Activated gamma-delta T cell treated with anti-CD3 and anti-CD28 coated beads, Interleukin-2, amount 50 U/mL, for 16 hours (primary cell): ENCODE results near the gene SLC38A11.
"Not testable (repeated sequence)": the region's sequence is repeated elsewhere in the genome, so short reads cannot be mapped to it uniquely, and the experiment has no call there.

Experiments
- DNase-seq: peaks from one replicate; pipeline ENCODE4 v3.0.0-alpha.2; 2020; ENCODE audit warnings: low read depth

Gene SLC38A11

GRCh38 chr2:164877169-164877568, 78.2 kb downstream of the SLC38A11 start:
- no peak for DNase-seq

GRCh38 chr2:164875334-164876205, 79.8 kb downstream of the SLC38A11 start:
- no peak for DNase-seq

DNA sequence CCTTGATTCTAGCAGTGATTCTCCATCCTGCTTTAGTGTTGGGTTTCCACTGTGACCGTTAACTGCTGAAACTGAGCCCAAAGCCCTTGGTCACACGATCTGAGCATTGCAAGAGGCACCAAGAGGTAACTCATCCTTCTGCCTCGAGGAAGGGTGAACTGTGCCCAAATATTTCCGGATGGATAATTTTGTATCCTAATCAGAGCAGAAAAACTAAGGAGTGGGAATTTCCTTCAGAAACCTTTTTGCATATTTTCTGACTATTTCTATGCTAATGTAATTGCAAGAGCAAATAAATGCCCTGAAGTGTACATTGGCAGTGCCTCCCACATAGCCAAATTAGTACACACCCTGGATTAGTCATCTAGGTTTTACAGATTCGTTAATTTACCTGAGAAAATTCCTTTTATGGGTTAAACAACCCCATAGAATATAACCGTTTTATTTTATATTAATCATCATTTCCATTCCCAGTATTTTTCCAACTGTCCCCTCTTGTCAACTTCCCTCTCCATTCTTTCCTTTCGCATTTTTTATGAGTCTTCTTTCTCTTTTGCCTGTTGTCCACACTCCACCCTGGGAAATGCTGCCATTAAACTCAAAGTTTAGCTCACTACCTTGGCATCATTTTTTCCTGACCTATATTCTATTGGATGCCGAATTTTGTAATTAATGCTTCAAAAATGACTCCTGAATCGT, 82.0 kb downstream of the SLC38A11 start:
- DNase-seq = no peak

DNA sequence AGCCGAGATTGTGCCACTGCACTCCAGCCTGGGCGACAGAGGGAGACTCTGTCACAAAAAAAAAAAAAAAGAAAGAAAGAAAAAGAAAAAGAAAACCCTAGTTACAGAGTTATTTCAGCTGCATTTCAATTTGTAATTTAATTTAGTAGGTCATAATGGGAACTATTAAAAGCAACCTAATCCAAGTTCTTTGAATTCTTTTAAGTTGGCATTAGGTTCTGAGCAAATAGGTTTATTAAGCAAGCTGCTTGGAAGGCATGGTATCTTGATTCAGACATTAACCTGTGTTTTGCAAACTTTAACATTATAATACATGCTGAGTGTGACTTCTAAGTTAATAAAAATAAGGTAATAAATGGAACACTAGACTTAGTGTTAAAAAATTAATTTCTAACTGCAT, 83.9 kb downstream of the SLC38A11 start:
- DNase-seq = no peak

DNA sequence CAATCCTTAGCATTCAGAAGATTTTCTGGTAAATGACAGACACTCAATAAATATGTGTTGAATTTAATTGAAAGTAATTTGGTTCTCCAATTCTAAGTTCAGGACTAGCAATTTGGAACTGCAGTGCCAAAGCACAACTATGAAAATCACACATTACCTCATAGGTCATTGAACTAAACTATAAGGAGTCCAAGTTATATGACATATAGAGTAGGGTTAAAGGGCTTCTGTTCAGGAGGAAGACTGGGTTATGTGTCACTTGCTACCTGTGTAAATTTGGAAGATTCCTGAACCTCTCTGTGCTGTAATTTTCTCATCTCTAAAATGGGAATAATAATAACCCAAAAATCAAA, 85.9 kb downstream of the SLC38A11 start:
- DNase-seq = no peak

DNA sequence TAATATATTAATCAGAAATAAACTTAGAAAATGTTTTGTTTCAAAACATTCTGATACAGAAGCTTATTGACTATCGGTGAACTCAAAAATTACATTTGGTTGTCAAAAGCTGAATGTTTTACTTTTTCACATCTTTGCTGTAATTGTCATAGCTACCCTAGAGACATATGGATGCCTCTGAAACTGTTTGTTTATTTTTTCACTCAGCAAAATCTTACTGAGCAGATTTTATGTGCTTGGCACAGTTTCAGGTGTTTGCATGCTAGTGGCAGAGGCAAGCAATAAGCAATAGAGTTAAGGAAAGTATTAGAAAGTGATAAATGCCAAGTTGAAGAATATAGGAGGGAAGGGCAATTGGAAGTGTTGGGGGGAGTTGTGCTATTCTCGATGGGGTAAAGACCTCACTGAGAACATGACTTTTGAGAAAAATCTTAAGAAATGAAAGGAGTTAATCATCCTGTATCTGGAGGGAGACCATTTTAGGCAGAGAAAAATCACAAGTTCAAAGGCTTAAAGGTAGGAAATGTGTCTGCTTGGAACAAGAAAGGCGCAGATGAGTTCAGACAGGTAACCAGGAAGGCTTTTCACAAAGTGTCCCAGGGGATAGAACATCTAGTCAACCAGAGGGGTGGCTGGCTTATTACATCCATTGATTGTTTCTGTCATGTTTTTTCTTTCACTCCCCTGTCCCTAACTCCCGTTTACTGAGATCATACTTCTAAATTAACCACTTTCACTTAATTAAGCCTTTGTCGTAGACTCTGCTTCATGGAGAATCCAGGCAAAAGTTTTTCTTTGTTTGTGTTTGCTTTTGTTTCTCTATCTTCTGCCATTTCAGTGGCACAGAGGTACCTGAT, 86.5 kb downstream of the SLC38A11 start:
- DNase-seq = no peak

DNA sequence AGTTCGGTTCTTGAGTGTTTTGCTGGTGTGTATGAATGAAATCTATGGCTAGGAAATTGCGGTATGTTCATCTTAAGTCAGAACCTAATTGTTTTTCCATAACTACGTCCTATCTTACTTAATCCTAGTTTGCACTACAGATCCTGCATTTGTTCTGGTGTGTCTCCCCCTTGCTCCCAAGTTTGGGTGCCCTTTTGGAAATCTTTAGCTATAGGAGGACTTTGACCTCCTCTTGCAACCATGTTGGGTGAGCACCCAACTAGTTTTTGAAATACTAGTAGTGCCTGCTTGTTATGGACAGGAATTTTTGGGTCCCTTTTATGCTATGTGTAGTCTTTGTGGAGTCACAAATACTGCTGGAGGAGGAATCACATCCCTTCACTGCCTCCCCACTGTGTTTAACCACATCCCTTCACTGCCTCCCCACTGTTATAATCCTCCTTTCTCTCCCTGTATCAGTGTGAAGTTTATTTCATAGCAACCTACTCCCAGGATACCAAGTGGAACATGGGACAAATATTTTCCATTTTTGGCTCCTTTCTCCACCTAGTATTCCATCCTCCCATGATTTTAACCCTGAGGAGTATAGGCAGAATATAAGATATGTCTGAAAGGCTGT, 87.4 kb downstream of the SLC38A11 start:
- DNase-seq = no peak

- not testable (repeated sequence) for DNase-seq
Measured at GRCh38 chr2:164866381-164866780, 88.9 kb downstream of the SLC38A11 start.

DNA sequence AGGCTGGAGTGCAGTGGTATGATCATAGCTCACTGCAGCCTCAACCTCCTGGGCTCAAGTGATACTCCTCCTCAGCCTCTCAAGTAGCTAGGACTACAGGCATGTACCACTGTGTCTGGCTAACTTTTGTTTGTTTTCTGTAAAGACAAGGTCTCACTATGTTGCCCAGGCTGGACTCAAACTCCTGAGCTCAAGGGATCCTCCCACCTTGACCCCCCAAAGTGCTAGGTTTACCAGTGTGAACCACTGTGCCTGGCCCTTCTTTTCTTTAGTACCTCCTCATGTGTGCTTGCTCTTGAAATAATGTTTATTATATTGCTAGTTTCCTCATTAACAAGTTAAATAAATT, 94.7 kb downstream of the SLC38A11 start:
- DNase-seq = no peak

- not testable (repeated sequence) for DNase-seq
Measured at GRCh38 chr2:164859906-164860693, 95.2 kb downstream of the SLC38A11 start.

DNA sequence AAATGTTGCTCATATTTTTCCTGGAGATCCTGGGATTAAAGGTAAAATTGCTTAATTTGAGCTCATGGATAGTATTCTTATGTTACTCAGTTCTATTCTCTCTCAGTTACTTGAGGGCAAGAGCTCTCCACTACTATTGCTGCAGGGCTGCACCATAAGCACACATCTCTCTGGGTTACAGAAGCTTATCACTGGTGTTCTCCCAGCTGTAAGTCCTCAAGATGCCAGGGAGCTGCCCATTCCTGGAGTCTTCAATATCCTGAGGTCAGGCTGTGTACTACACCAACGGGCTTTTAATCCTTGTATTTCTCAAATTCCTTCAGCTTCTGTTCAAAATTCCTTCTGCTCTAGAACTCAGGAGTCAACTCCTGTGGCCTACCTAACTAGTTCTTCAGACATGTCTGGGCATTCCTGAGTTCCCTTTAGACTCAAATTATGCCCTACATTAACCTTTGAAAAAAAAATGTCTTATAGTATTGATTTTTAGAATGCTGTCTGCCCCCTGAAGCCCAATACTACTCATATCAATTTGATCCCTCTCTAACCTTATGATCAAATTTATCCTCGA, 96.0 kb downstream of the SLC38A11 start:
- DNase-seq = no peak

- DNase-seq = no peak
Measured at GRCh38 chr2:164852086-164852485, 103.2 kb downstream of the SLC38A11 start.

DNA sequence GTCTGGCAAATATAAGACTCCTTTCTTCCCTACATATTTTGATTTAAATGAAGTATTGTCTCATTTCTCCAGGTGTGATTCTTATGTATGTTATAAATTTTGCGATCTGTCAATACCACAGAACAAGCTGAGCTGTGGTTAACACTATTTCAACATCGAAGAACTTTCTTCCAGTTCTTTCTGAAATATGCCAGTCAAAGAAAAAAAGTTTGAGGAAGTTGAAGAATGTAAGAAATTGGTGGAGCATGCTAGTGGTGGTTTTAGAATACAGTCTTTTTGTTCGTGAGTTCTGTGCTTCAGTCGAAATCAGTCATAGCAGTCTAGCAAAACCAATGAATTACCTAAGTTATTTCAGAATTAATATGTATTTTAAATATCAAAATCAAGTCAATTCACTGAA, 105.1 kb downstream of the SLC38A11 start:
- no peak for DNase-seq

DNA sequence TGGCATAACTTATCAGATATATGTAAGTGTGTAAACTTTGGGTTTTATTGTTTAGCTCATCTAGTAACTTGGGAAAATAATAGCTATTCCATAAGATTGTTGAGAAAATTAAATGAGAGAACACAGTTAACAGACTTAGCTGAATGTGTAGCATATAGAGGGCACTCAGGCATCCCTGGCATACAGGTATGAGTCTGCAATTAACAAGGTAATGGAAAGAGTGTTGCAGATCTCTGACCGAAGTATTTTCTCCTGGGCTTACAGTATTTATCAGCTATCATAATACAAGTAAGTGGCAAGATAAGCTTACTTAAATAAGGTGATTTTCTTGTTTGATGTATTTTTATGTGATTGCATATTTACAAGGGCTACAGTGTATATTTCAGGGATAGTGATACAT, 105.8 kb downstream of the SLC38A11 start:
- no peak for DNase-seq

DNA sequence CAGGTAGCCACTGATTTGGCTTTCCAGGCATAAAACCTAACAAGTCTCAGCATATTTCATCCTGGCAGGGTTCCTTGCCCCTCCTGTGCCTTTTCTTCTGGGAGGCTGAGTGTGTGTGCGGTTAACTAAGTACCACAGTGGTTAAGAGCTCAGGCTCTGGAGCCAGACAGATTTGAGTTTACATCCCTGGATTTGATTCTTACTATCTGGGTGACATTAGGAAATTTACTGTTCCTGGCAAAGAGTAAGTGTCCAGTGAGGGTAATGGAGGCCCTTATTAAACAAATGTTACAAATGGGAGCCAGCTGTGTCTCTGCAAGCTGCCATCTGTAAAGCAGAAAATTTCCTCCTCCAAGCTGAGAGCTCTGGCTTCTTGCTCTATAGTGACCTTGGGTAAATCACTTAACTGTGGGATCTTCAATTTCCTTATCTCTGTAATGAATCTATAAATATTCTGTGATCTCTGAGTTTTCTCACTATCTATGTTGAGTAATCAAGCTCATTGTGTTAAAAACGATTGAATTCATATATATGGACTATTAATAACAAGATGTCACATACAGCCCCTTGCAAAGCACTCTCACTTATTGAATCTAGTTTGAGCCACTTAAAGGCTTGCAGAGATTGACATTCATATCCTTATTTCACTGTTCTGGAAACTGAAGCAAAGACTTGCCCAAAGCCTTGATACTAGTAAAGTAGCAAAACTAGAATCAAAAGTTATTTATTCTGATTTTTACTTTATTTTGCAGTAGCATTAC, 107.2 kb downstream of the SLC38A11 start:
- no peak for DNase-seq

GRCh38 chr2:164847291-164847690, 108.0 kb downstream of the SLC38A11 start:
- no peak for DNase-seq

GRCh38 chr2:164846276-164846675, 109.0 kb downstream of the SLC38A11 start:
- no peak for DNase-seq
